T-cell (primary cell): Measurements from ENCODE around the gene ADAMTS14. TPM values are rescaled to one million over a fixed set of nuclear protein-coding genes. Genes with fewer than 3 reads are reported as not detected.

Experiments used
- ATAC-seq, 4 experiments: fragments of 200-7000 bp in 3 of 4; fragments of 150-1000 bp in 1 of 4; cut with Tn5 transposase; replicated peaks in 1 of 4; 1 replicate in 3 of 4; 2 replicates in 1 of 4; pipeline ENCODE4 v1.10.0; 2021; ENCODE audit warnings: moderate library complexity in 3 of 4, mild to moderate bottlenecking in 2 of 4, moderate number of reproducible peaks in 1 of 4
- CTCF ChIA-PET, 2 donors: fragments of 300-600 bp; sonication (Branson Sonifier 250); formaldehyde crosslinking; loops; one replicate each; lab custom pipeline; 2022; ENCODE audit warnings: antibody characterized with exemption in 2 of 2; lab: Charles Lee
- POLR2A ChIA-PET, 2 donors: fragments of 300-600 bp; sonication (Branson Sonifier 250); formaldehyde crosslinking; loops; one replicate each; lab custom pipeline; 2022; ENCODE audit warnings: antibody characterized with exemption in 2 of 2; lab: Charles Lee
- DNase-seq, 35 experiments: peaks; one replicate each; pipeline versions ENCODE4 v3.0.0 to v3.0.0-alpha.2; 2013 to 2023
- H3K27ac ChIP-seq: one replicate; pipeline ENCODE4 v1.5.1; 2013; ENCODE audit warnings: low read length
- H3K27me3 ChIP-seq, 2 experiments: replicated peaks in 1 of 2; 1 replicate in 1 of 2; 2 replicates in 1 of 2; pipeline versions ENCODE4 v1.6.1 to v1.7.0; 2013; ENCODE audit warnings: low read length in 1 of 2, mixed read lengths in 1 of 2; ENCODE audit not compliant: control insufficient read depth in 2 of 2, insufficient read depth in 2 of 2; ENCODE audit errors: extremely low read depth in 1 of 2
- H3K36me3 ChIP-seq, 2 donors: 1 replicate in 1 of 2; 2 replicates in 1 of 2; pipeline versions ENCODE4 v1.6.1 to v1.7.0; 2013; ENCODE audit warnings: low read length in 1 of 2; ENCODE audit not compliant: control insufficient read depth in 2 of 2, insufficient read depth in 1 of 2; ENCODE audit errors: extremely low read depth in 1 of 2
- H3K4me1 ChIP-seq, 2 experiments: 1 replicate in 1 of 2; 2 replicates in 1 of 2; pipeline versions ENCODE4 v1.6.1 to v1.7.0; 2013; ENCODE audit warnings: low read length in 2 of 2, mixed read lengths in 1 of 2; ENCODE audit not compliant: insufficient read depth in 2 of 2, control insufficient read depth in 1 of 2; ENCODE audit errors: extremely low read depth in 1 of 2
- H3K4me3 ChIP-seq, 2 donors: 1 replicate in 1 of 2; 2 replicates in 1 of 2; pipeline versions ENCODE4 v1.5.1 to v1.7.0; 2013; ENCODE audit warnings: mild to moderate bottlenecking in 2 of 2, low read length in 1 of 2, moderate library complexity in 1 of 2; ENCODE audit not compliant: control insufficient read depth in 1 of 2; ENCODE audit errors: extremely low read depth in 1 of 2
- H3K9me3 ChIP-seq: 2 replicates; pipeline ENCODE4 v1.7.0; 2013
- H3K27ac Mint-ChIP-seq, 2 donors: one replicate each; pipeline ENCODE4 v1.8.0; 2020 to 2021; ENCODE audit warnings: mild to moderate bottlenecking in 2 of 2, mixed read lengths in 2 of 2
- H3K27me3 Mint-ChIP-seq, 2 donors: one replicate each; pipeline ENCODE4 v1.8.0; 2021 to 2022; ENCODE audit warnings: mixed read lengths in 2 of 2
- H3K36me3 Mint-ChIP-seq: one replicate; pipeline ENCODE4 v1.8.0; 2021; ENCODE audit warnings: mixed read lengths
- H3K4me1 Mint-ChIP-seq, 3 donors: one replicate each; pipeline ENCODE4 v1.8.0; 2020 to 2022; ENCODE audit warnings: mixed read lengths in 3 of 3, mild to moderate bottlenecking in 1 of 3
- H3K4me3 Mint-ChIP-seq, 3 donors: one replicate each; pipeline ENCODE4 v1.8.0; 2020 to 2022; ENCODE audit warnings: mild to moderate bottlenecking in 3 of 3, mixed read lengths in 3 of 3, moderate library complexity in 3 of 3
- H3K9me3 Mint-ChIP-seq, 3 donors: one replicate each; pipeline ENCODE4 v1.8.0; 2020 to 2022; ENCODE audit warnings: mixed read lengths in 3 of 3
- WGBS: methylation state at CpG from one replicate; pipeline ENCODE4 v1.1.5; 2013; ENCODE audit warnings: missing lambda C conversion rate; ENCODE audit not compliant: insufficient coverage; 5-methylcytosine and 5-hydroxymethylcytosine counted together
- total RNA-seq, 35 experiments: library from RNA in 6 of 35; stranded (reverse) in 6 of 35; fragments of 120-200 nt in 1 of 35; gene quantifications; one replicate each; pipeline versions ENCODE4 v1.2.1 to v1.2.4 and lab custom pipeline; 2013 to 2026

ADAMTS14 gene
- total RNA-seq, 5 donors from 2014 or later (not counting 1 experiment from before 2014, with no cell fraction given), result 0.09 to 0.13 (median 0.10) TPM; not detected in 1

DNA sequence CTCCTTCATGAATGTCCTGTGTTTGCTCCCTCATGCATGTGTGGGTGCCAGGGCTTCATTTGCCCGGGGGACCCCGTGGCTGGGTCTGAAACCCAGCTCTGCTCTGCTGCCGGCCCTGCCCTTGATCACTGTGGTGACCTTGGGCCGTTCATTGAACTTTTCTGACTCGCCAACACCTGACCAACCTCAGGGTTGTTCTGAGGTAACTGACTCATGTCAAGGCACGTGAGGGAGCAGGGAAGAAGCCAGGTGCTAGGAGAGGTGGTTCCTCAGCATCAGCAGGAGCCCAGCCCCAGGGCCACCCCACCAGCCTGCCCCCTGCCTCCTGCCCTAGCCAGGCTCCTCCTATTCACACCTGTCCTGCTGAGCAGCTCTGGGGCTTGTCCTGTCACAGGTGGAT lies 64.9 kb downstream of the ADAMTS14 start:
- H3K27me3 Mint-ChIP-seq, result no peaks in the 10 kb centered on the region

DNA sequence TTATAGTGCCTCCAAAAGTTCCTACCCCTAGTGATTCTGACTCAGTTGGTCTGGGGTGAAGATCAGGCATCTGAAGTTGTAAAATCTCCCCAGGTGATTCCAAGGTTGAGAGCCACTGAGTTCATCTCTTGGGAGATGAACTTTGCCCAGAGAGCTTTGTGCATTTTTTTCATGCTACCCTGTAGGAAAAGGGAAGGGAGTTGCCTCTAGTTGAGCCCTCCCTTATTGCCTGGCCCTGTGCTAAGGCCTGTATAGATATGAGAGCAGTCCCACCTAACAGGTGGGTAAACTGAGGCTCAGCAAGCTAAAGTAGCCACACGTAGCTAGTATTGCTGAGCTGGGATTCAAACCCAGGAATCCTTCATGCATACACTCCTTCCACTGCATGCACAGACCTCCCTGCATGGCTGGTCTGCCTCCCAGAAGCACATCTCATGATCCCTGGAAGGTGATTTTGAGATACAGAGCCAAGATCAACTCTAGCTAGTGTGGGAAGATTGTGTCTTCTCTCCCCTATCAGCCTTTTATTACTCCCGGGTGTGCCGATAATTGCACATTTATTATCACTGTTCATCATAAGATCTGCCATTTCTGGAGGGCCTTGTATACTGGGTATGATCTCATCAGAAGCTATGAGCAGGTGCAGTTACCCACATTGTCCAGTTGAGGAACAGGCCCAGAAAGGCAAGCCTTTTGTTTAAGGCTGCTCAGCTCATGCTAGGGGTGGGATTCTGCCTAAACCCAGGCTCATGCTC lies 65.9 kb downstream of the ADAMTS14 start:
- H3K36me3 ChIP-seq, result no peaks in the 10 kb centered on the region
- ATAC-seq, result no peak
- H3K4me1 Mint-ChIP-seq, result peaks cover 4 to 8% (median 8%) of the 10 kb centered on the region in 3 donors
- H3K9me3 ChIP-seq, result no peaks in the 10 kb centered on the region
- no peak overlapping the region for H3K4me3 ChIP-seq
- WGBS, result no CpG with 5 or more reads among the region's 3 CpGs
- DNase-seq, result no peak
- H3K4me3 Mint-ChIP-seq, result no peak overlapping the region
- no peak overlapping the region for H3K27ac Mint-ChIP-seq
- no peaks in the 10 kb centered on the region for H3K27me3 Mint-ChIP-seq
- ChIA-PET POLR2A (no interaction called here), CTCF (interaction anchor here in 1 of 2 donors (0.7 kb wide), 1 partner anchor 14 kb away, joined by 7 read pairs; no protein-coding TSS in a partner anchor)
- no peak overlapping the region for H3K27ac ChIP-seq
- H3K36me3 Mint-ChIP-seq, result no peaks in the 10 kb centered on the region
- H3K27me3 ChIP-seq, result peaks cover 0 to 2% of the 10 kb centered on the region in 2 experiments
- H3K4me1 ChIP-seq, result peaks cover 0 to 2% of the 10 kb centered on the region in 2 experiments
- H3K9me3 Mint-ChIP-seq, result no peaks in the 10 kb centered on the region

More for the DNA sequence above, 64.9 kb downstream of the ADAMTS14 start:
- POLR2A ChIA-PET, result no interaction called here
- Histone ChIP-seq H3K4me1 (no peaks in the 10 kb centered on the region), H3K4me3 (no peak overlapping the region), H3K36me3 (no peaks in the 10 kb centered on the region), H3K27me3 (peaks cover 0 to 2% of the 10 kb centered on the region in 2 experiments), H3K27ac (no peak overlapping the region), H3K9me3 (no peaks in the 10 kb centered on the region)
- ATAC-seq (no peak), DNase-seq (no peak)
- WGBS, result 74% methylated on average over 5 of the region's 6 CpGs
- H3K36me3 Mint-ChIP-seq, result no peaks in the 10 kb centered on the region
- H3K27ac Mint-ChIP-seq, result no peak overlapping the region
- no peaks in the 10 kb centered on the region for H3K4me1 Mint-ChIP-seq
- no peak overlapping the region for H3K4me3 Mint-ChIP-seq
- CTCF ChIA-PET, result no interaction called here
- no peaks in the 10 kb centered on the region for H3K9me3 Mint-ChIP-seq

DNA sequence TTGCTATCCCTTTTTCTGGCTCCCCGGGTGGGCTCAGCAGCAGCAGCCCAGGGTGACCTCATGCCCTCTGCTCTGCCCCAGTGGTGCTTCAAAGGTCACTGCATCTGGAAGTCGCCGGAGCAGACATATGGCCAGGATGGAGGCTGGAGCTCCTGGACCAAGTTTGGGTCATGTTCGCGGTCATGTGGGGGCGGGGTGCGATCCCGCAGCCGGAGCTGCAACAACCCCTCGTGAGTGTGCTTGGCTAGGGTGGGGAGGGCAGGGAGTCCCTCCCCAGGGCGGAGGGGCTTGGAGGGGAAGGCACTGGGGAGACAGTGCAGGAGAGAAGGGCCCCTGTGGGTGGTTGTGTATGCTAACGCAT lies 66.4 kb downstream of the ADAMTS14 start:
- Histone ChIP-seq H3K36me3 (no peaks in the 10 kb centered on the region), H3K27ac (no peak overlapping the region), H3K9me3 (no peaks in the 10 kb centered on the region), H3K4me1 (peaks cover 0 to 2% of the 10 kb centered on the region in 2 experiments), H3K27me3 (peaks cover 0 to 4% of the 10 kb centered on the region in 2 experiments), H3K4me3 (no peak overlapping the region)
- Mint-ChIP-seq H3K9me3 (no peaks in the 10 kb centered on the region), H3K4me1 (peaks cover 4 to 8% (median 8%) of the 10 kb centered on the region in 3 donors), H3K4me3 (no peak overlapping the region), H3K27ac (no peak overlapping the region), H3K36me3 (no peaks in the 10 kb centered on the region), H3K27me3 (no peaks in the 10 kb centered on the region)
- CTCF ChIA-PET, result interaction anchor here in 1 of 2 donors (0.7 kb wide), 1 partner anchor 14 kb away, joined by 7 read pairs; no protein-coding TSS in a partner anchor
- WGBS, result 95% methylated on average over 9 of the region's 12 CpGs
- POLR2A ChIA-PET, result no interaction called here
- ATAC-seq (no peak), DNase-seq (no peak)

DNA sequence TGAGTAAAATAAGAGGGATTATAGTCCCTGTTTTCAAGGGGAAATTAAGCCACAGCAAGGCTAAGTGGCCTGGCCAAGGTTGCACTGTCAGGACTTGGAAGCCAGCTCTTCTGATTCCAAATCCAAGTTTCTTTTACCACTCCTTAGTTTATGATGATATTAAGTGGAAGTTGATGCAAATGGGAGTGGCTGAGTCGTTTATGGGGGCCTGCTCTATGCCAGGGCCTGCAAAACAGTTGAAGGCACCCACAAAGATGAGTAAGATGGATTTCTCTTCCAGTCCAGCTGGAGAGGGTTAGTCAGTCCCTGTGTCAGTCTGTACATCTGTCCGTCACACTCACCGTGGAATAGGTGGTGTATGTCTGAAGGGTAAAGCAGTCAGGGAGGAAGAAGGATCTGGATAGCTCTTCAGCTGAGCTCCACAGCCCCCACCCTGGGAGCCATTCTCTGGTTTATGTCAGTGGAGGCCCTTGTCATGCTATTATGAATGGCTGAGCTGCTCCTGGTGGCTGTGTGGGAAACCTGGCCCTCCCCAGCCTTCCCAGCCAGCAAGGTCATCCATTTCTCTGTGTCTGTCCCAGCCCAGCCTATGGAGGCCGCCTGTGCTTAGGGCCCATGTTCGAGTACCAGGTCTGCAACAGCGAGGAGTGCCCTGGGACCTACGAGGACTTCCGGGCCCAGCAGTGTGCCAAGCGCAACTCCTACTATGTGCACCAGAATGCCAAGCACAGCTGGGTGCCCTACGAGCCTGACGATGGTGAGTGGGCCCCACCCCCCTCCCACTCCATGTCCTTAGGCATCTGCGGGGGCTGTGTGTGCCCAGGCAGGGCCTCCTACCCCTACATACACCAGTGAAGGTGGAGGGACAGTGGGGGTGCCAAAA lies 68.3 kb downstream of the ADAMTS14 start:
- H3K27me3 ChIP-seq, result peaks cover 0 to 8% of the 10 kb centered on the region in 2 experiments
- H3K27ac ChIP-seq, result no peak overlapping the region
- Mint-ChIP-seq H3K36me3 (no peaks in the 10 kb centered on the region), H3K9me3 (no peaks in the 10 kb centered on the region), H3K27me3 (no peaks in the 10 kb centered on the region), H3K4me1 (peaks cover 4 to 8% (median 8%) of the 10 kb centered on the region in 3 donors), H3K4me3 (no peak overlapping the region), H3K27ac (no peak overlapping the region)
- DNase-seq (no peak), ATAC-seq (no peak)
- no peak overlapping the region for H3K4me3 ChIP-seq
- ChIA-PET POLR2A (no interaction called here), CTCF (interaction anchor here in 1 of 2 donors (0.6 kb wide), 1 partner anchor 1116 kb away, joined by 8 read pairs; no protein-coding TSS in a partner anchor)
- H3K9me3 ChIP-seq, result no peaks in the 10 kb centered on the region
- H3K4me1 ChIP-seq, result peaks cover 0 to 2% of the 10 kb centered on the region in 2 experiments
- 78% methylated on average over 7 of the region's 12 CpGs for WGBS
- H3K36me3 ChIP-seq, result no peaks in the 10 kb centered on the region

DNA sequence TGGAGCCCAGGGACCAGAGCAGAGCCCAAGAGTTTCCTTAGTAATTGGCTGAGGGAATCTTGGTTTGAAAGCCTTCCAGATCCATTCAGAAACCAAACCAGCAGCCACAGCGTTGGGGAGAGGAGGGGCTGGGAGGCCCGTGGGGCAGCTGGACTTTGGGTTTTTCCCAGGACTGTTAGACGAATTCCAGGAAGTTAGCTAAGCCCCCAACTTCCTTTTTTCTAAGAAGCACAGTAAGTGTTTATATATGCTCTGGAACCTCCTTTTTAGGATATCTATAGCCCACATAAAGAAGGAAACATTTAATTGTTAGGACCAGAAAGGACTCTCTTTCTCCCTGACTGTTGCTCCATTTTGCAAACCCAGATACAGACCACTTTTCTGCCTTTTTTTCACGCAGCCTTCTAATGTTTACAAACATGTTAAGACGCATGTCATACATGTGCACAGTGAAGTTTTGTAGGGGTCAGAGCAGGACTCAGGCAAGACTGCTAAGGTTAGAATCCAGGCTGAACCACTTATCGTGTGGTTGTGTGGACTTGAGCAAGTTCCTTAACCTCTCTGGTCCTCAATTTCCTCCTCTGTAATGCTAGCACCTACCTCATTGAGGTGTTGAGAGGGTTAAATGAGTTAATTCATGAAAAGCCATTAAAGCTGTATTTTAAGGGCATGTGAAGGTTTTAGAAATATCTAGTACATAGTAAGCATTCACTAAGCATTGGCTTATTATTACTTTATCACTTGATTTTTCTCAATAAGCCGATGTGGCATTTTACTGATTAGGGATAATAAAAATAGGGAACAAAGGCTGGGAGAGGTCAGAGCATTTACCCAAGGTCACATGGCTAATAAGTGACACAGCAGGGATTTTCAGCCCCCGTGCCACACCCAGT lies 70.5 kb downstream of the ADAMTS14 start:
- no peaks in the 10 kb centered on the region for H3K36me3 Mint-ChIP-seq
- POLR2A ChIA-PET, result no interaction called here
- peaks cover 4 to 8% (median 8%) of the 10 kb centered on the region in 3 donors for H3K4me1 Mint-ChIP-seq
- Histone ChIP-seq H3K9me3 (no peaks in the 10 kb centered on the region), H3K27ac (no peak overlapping the region), H3K36me3 (no peaks in the 10 kb centered on the region), H3K27me3 (peaks cover 0 to 5% of the 10 kb centered on the region in 2 experiments), H3K4me1 (peaks cover 0 to 2% of the 10 kb centered on the region in 2 experiments), H3K4me3 (no peak overlapping the region)
- WGBS, result 75% methylated on average over 1 of the region's 8 CpGs
- H3K27me3 Mint-ChIP-seq, result no peaks in the 10 kb centered on the region
- DNase-seq (no peak), ATAC-seq (no peak)
- CTCF ChIA-PET, result interaction anchor here in 1 of 2 donors (0.6 kb wide), 2 partner anchors 28 to 407 kb away, joined by 3 read pairs; no protein-coding TSS in a partner anchor
- H3K27ac Mint-ChIP-seq, result no peak overlapping the region
- no peaks in the 10 kb centered on the region for H3K9me3 Mint-ChIP-seq
- H3K4me3 Mint-ChIP-seq, result no peak overlapping the region
